Measurements from ENCODE around the gene CADM1.

The CADM1 gene

GRCh38 chr11:115444542-115444941 is 59.7 kb downstream of the CADM1 start:
- DNase-seq, result no peak

DNA sequence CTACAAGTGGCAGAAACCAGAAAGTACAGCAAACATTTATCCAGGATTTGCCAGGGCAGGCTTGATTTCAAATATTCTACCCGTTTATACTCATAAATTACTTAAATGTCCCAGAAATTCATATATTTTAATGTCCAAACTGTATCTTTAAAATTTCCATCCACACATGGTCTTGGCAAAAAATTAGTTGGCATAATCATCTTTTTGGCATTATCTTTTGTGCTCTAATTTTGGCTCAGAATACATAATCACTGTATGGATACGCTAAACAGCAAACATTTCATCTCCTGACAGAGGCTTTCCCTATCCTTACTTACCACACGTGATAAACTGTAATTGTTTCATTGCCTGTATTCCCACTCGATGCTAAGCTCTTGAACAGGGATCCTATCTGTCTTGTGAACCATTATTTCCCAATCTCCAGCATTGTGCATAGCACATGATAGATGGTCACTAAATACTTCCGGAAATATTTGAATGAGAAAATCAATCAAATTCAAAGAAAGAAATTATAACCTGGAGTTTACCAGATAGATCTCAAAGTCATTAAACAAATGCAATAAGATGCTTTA is 64.2 kb downstream of the CADM1 start:
- DNase-seq, result no peak

- no peak for DNase-seq
Measured at GRCh38 chr11:115439385-115439784, 64.8 kb downstream of the CADM1 start.

- DNase-seq, result no peak
Measured at GRCh38 chr11:115437902-115438575, 66.2 kb downstream of the CADM1 start.

DNA sequence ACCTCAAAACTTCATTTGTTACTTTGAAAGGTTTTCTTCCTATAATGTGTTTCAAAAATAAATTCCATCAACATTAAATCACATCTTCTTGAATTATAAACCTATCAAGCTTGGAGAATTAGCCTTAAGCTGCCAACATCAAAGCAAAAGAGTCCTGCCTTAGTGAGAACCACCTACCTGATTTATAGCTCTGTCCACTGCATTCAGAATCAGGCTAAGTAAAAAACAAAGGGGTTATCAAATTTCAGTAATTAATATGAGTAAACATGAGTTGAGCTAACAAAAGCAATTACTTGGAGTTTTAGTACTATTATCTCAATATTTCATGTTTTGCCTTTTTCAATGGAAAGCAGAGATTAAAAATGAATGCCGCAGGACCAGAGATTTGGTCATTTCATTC is 73.9 kb downstream of the CADM1 start:
- peak; percentile 13 for DNase-seq

- DNase-seq, result no peak
Measured at GRCh38 chr11:115428306-115428705, 75.9 kb downstream of the CADM1 start.

- DNase-seq, result no peak
Measured at GRCh38 chr11:115425816-115426215, 78.4 kb downstream of the CADM1 start.

DNA sequence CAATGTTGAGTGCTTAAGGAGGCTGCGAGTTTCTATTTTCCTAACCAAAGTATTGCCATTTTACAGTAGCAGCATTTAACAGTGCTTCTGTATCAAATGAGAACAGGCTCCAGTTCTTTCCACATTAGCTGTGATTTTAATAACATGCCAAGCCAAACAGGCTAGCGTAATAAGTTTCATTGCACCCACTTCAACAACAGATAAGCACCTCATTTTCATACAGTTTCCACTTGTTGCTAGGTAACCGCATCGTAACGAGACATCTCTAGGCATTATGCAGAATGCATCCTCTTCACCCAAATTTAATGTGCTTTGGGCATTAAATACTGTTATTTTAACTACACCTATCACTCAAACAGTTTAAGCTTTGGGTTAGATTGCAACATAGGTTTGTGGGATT is 79.0 kb downstream of the CADM1 start:
- no peak for DNase-seq

DNA sequence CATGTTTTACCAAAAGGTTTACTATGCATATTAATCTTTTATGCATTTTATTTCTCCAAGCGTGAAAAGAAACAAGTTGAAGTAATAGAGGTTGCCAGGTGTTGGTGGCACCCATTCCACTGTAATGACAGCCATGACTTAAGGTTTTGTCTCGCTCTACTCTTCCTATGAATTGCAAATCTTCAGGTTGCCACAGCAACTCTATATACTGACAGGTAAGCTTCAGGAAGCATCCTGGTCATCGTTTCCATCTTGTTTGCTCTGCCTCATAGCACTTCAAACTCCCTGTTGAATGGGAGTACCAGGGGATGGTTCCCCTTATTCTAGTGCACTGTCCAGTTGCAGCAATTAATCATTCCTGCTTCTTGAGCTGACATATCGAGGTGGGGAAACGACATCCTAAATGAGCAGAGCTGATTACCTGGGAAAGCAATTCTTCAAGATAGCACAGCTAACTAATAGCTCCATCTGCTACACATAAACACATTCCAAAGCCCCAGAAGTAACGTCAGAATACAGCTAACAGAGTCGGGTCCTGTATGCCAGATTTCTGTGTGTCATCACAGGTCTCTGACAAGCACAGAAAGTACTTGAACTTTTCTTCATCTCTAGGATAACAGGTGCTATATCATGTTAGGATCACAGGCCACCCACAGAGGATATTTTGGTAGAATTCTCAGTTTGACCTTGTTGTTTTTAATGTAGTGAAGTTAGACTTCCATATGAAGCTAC is 80.3 kb downstream of the CADM1 start:
- peak; percentile 55 for DNase-seq

DNA sequence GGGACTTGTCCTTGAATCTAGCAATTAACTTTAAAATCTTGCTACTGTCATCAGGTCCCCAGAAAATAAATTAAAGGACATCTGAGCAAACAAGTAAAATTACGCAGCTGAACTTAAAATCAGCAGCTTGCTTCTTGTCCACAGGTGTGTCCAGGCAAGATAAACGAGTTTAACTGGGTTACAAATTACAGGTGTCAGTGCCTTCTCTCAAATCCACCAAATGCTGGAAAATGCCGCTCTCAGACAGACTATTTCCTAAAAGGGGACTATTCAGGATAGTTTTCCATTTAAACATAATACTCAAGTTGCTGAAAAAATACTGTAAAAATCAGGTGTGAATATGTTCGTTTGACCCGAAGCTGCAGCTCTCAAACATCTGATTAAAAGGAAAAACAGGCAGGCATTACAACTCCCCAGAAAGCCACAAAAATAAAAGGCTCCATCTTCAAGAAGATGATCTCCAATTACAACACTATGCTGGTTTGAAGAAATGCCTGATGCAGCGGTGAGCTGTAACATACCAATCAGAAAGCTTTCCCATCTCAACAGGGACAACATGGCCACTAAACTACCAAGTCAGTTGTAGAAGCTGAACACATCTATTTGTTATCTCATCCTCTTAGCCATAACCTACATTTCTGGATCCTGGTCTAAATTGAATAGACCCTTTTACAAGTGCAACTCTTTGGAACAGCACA is 82.1 kb downstream of the CADM1 start:
- DNase-seq, result peak; percentile 74

DNA sequence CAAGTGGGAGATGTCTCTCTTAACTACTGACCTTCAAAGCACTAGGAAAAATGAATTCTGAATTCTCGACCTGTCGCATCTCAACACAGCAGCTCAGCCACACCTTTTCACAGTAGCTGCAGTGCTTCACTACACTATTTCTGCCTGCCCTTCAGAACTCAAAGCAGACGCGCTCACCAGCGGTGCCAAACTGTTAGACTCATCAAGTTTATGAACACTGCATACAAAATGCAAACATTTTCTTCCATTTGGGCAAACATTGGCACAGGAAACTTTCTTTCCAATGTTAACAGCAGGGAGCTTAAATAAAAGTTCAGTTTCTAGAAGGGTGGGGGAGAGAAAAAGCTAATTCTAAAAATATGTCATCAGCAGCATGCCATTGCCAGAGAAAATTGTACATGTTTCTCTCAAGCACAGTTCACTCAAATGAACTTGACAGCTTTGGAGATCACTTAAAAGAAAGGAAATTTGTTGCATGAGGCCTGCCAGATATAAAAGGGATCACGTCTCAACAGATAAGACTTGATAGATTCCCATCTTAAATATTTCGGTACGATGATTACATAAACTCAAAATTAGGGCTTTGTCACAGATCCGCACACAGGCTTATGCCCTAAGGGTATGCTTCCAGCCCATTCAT is 82.7 kb downstream of the CADM1 start:
- DNase-seq, result peak; percentile 41

DNA sequence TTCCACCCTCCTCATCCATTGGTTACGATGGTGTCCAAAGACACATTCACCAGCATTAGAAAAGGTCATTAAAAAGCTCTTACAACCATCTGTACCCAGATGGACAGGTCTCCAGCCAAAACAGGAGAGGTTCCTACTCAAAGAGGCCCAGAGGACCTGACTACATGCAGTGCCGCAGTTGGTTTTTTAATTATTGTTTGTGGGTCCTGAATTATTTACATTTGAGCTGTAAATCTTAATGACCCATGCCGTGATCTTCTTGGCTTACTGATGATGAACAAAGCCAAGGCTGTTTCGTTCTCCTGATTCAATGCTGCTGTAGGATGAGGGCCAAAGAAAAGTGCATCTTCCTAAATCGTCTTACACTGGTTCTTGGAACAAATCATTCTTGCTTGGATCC is 83.7 kb downstream of the CADM1 start:
- DNase-seq, result peak; percentile 88

- peak; percentile 22 for DNase-seq
Measured at GRCh38 chr11:115418626-115419025, 85.6 kb downstream of the CADM1 start.

GRCh38 chr11:115418081-115418480 is 86.1 kb downstream of the CADM1 start:
- no peak for DNase-seq

GRCh38 chr11:115411120-115411519 is 93.1 kb downstream of the CADM1 start:
- DNase-seq, result no peak

DNA sequence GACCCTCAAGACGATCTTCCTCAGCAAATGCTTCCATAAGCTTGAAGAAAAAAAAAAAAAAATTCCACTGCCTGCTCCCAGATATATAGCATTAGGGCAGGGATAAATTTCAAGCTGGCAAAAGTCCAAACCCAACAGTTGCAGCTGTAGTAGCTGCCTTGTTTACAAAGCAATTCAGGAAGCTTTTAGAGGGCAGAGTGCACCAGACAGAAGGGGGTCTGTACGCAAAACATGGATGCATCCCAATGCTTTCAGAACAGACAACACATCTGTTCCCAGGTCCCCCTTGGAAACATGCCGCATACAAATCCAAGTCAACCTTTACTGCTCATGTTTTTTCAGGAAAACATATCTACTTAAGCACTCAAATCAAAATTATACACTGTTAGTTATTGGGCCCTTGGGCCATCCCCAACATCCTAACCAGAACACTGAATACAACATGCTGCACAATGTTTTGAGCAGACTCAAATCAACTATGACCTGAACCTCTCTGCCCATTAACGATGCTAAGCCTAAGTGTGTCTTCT is 94.5 kb downstream of the CADM1 start:
- peak; percentile 94 for DNase-seq

DNA sequence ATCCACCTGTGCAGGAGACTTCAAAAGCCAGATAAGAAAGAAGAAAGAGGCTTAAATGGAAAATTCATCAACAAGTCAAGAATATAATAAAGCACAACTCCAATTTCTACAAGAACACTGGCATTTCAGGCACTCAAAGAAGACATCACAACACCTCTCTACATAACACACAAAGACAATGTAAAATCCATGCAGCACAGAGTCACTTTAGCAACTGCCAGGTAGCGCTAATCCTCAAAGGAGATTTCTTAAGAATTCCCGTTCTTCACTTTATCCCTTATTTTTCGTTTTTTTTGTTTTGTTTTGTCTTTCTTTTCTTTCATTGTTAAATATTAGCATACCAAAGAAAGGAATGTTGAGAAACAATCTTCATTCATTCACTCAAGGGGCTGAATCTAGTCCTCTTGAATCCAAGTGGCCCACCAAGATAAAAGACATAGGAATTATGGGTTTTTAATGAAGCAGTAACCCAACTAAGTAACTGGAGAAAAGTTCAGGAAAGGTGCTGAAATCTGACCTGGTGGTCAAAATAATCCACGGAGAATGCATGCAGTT is 95.0 kb downstream of the CADM1 start:
- no peak for DNase-seq

DNA sequence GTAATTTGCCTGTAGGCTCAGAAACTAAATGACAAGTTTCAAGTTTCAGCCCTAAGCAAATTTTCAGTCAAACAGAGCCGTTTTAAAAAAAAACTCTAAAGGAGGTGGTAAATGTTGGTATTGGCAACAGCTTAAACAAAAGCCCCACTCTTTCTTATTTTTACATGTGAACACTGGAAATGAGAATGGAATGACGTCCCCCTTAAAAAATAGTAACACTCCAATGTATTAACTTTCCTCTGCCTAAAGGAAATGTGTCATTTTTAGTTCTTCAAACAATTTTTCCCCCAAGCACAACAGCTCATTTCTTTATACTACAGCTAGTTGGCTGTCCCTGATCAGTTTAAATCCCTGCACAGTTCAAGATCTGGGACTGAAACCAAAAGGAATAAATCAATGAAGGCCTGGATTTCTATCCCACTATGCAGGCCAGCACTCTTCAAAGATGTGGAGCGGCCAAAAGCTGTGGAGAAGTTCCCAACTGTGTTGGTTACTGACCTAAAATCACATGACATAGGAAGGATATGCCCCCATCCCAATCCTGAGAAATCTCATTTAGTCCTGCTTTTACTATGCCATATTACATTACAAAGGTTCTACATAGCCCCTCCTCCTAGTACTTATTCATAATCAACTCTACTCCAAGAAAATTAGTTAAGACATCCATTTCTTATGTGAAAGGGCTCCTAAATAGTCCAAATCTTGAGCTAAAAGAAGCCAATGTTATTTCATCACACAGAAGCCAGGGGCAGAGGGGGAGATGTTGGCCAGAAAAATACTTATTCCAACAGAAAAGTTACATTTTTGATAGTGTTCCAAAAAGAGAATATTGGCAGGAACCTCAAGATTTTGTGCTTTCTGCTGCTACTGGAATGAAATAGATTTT is 95.9 kb downstream of the CADM1 start:
- DNase-seq, result no peak

DNA sequence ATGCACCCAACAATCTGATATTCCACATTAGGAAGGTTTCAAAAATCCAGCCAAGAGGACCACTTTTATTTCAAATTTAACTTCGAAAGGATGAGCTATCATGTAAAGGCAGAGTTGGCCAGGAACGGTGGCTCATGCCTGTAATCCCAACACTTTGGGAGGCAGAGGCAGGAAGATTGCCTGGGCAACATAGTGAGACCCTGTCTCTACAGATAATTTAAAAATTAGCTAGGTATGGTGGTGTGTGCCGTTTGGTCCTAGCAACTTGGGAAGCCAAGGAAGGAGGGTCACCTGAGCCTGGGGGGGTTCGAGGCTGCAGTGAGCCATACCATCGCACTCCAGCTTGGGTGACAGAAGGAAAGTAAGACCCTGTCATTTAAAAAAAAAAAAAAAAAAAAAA is 96.7 kb downstream of the CADM1 start:
- DNase-seq, result no peak

DNA sequence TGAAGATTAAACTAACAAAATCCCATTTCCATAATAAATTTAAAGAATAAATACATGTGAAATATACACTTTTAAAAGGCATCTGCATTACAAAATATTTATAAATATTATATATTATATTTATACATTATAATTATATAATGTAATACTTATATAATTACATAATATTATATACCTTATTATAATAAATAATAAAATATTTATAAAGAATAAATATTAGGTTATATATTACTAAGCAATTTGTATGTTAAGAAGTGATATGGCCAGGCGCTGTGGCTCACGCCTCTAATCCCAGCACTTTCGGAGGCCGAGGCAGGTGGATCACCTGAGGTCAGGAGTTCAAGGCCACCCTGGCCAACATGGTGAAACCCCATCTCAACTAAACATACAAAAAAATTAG is 97.8 kb downstream of the CADM1 start:
- no peak for DNase-seq

GRCh38 chr11:115398333-115399080 is 105.7 kb downstream of the CADM1 start:
- DNase-seq, result no peak
